Endothelial cell of umbilical vein (primary cell): ENCODE results near the gene MYEOV. TPM values are rescaled to one million over a fixed set of nuclear protein-coding genes. Genes with fewer than 3 reads are reported as not detected.

Experiments
- BruUV-seq: library from RNA; stranded (reverse); fragments of 400-500 nt; replicated peaks from 2 replicates; lab custom pipeline; 2021; lab: Mats Ljungman, UMichigan
- CTCF ChIA-PET: fragments of 300-600, 350-600 bp; sonication (Branson Sonifier 250); formaldehyde crosslinking; loops from one replicate; lab custom pipeline; 2021; ENCODE audit warnings: antibody characterized with exemption, inconsistent platforms; lab: Charles Lee
- POLR2A ChIA-PET: fragments of 300-600, 350-600 bp; sonication (Branson Sonifier 250); formaldehyde crosslinking; loops from one replicate; lab custom pipeline; 2021; ENCODE audit warnings: antibody characterized with exemption, inconsistent platforms; lab: Charles Lee
- DNase-seq: peaks from one replicate; pipeline ENCODE4 v3.0.0-alpha.2; 2011; ENCODE audit warnings: low read depth, low spot score
- FAIRE-seq: peaks from 2 replicates; lab custom pipeline; 2011; peaks lifted over from hg19 to GRCh38; lab: Jason Lieb, UNC
- H2AFZ ChIP-seq: 2 replicates; pipeline ENCODE4 v1.6.0; 2012; ENCODE audit warnings: low read depth, low read length, control low read depth, inconsistent platforms
- H3K27ac ChIP-seq: 2 replicates; pipeline ENCODE4 v1.5.1; 2011; ENCODE audit warnings: low read depth, mild to moderate bottlenecking, control low read depth, low read length, moderate library complexity; ENCODE audit not compliant: insufficient read depth
- H3K27me3 ChIP-seq, 2 experiments: 2 replicates each; pipeline versions ENCODE4 v1.6.0 to v1.6.1; 2011; ENCODE audit warnings: low read length in 2 of 2, mixed read lengths in 1 of 2; ENCODE audit not compliant: control insufficient read depth in 2 of 2, insufficient read depth in 2 of 2
- H3K36me3 ChIP-seq, 2 experiments: 2 replicates in 1 of 2; 3 replicates in 1 of 2; pipeline ENCODE4 v1.5.1; 2011; ENCODE audit warnings: low read length in 2 of 2, mild to moderate bottlenecking in 1 of 2, moderate library complexity in 1 of 2; ENCODE audit not compliant: control insufficient read depth in 2 of 2, insufficient read depth in 2 of 2; ENCODE audit errors: extremely low read depth in 1 of 2
- H3K4me1 ChIP-seq: 3 replicates; pipeline ENCODE4 v1.5.1; 2011; ENCODE audit warnings: mild to moderate bottlenecking, low read length; ENCODE audit not compliant: control insufficient read depth, insufficient read depth; ENCODE audit errors: extremely low read depth
- H3K4me2 ChIP-seq: 2 replicates; pipeline ENCODE4 v1.6.1; 2011; ENCODE audit warnings: low read length, control low read depth, mixed read lengths; ENCODE audit not compliant: insufficient read depth
- H3K4me3 ChIP-seq, 3 experiments: fragments of 200-600 bp in 1 of 3; sonication (generic), shearing (Covaris generic) in 1 of 3; replicated peaks in 1 of 3; 2 replicates each; pipeline ENCODE4 v1.5.1; 2011 to 2016; ENCODE audit warnings: control low read depth in 3 of 3, low read length in 3 of 3, mild to moderate bottlenecking in 2 of 3, inconsistent platforms in 1 of 3, low read depth in 1 of 3, moderate library complexity in 1 of 3; ENCODE audit not compliant: insufficient read depth in 1 of 3
- H3K79me2 ChIP-seq: 2 replicates; pipeline ENCODE4 v1.6.0; 2012; ENCODE audit warnings: low read length, inconsistent platforms; ENCODE audit not compliant: control insufficient read depth, insufficient read depth
- H3K9ac ChIP-seq: replicated peaks from 2 replicates; pipeline ENCODE3; 2011; ENCODE audit warnings: low read length, control low read depth; ENCODE audit not compliant: insufficient read depth; ENCODE audit errors: extremely low read depth
- H3K9me1 ChIP-seq: replicated peaks from 3 replicates; pipeline ENCODE4 v1.6.0; 2011; ENCODE audit warnings: mild to moderate bottlenecking, low read length; ENCODE audit not compliant: control insufficient read depth, insufficient read depth; ENCODE audit errors: extremely low read depth
- H3K9me3 ChIP-seq: replicated peaks from 2 replicates; pipeline ENCODE4 v1.5.1; 2012; ENCODE audit warnings: low read length, inconsistent platforms; ENCODE audit not compliant: control insufficient read depth, insufficient read depth
- H4K20me1 ChIP-seq: replicated peaks from 2 replicates; pipeline ENCODE3; 2011; ENCODE audit warnings: mild to moderate bottlenecking, low read length; ENCODE audit not compliant: control insufficient read depth, insufficient read depth; ENCODE audit errors: extremely low read depth
- EZH2 ChIP-seq: IDR thresholded peaks from 2 replicates; pipeline ENCODE4 v1.6.1; 2012; ENCODE audit warnings: borderline replicate concordance, low read depth, mild to moderate bottlenecking, moderate library complexity, low read length, inconsistent platforms; ENCODE audit not compliant: severe bottlenecking
- GATA2 ChIP-seq: IDR thresholded peaks from 2 replicates; pipeline ENCODE4 v1.7.0; 2011; ENCODE audit warnings: low read depth, mild to moderate bottlenecking, moderate library complexity, mixed read lengths, low read length; ENCODE audit not compliant: insufficient read length, insufficient read depth
- MYC ChIP-seq: IDR thresholded peaks from one replicate; pipeline ENCODE4 v1.6.1; 2011; ENCODE audit warnings: mild to moderate bottlenecking, low read depth, low read length
- dilution Hi-C: fragments of 300-500 bp; cut with MboI; formaldehyde crosslinking; loops from one replicate; pipeline ENCODE4 v1.15.0; 2019; ENCODE audit warnings: low sequenced_read_pairs; ENCODE audit not compliant: extremely low pct_ligation_motif_present
- intact Hi-C: fragments of 100-400 bp; cut with micrococcal nuclease; formaldehyde crosslinking; loops from one replicate; pipeline ENCODE4 v1.10.0; 2022
- polyA plus RNA-seq, 4 experiments: library from polyadenylated mRNA; depleted of rRNA in 3 of 4; stranded (reverse) in 3 of 4; unstranded in 1 of 4; fragments of >200 nt; gene quantifications; 2 replicates each; pipeline versions ENCODE4 v1.2.1 to v1.2.3, GENCODE V29; 2011 to 2012; ENCODE audit warnings: missing spikeins in 1 of 4
- total RNA-seq: library from RNA; stranded (reverse); gene quantifications from 2 replicates; pipeline ENCODE4 v1.2.3, GENCODE V29; 2021
- TF ChIP-seq, protein P1 (sequence below): IDR thresholded peaks from 2 replicates; pipeline ENCODE4 v1.6.1; 2011; ENCODE audit not compliant: insufficient read depth, insufficient read length

The MYEOV gene
- total and polyA plus RNA-seq, 2 donors (not counting 3 experiments of a cell fraction or from before 2014, with no cell fraction given): 3.8 to 14.4 TPM

DNA sequence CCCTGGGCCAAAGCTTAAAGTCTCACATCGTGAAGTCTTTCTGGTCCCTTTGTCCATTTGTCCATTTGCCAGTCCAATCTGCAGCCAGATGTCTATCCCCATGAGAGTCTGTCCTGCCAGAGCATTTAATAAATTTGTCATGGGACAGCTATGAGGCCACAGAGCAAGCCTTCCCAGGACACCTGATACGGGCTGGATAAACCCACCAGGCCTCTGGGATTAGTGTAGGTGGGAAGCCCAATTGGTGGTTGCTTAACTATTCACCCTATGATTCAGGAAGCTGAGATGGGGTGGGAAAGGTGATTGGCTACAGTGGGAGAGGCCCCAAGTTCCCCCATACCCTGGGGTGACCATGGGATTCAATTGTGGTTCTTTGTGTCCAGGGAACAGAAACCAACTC is 39.9 kb downstream of the MYEOV start:
- H3K79me2 ChIP-seq: no peaks in the 10 kb centered on the region
- no peaks in the 10 kb centered on the region for H3K36me3 ChIP-seq
- intact Hi-C loops (no loop called here), dilution Hi-C loops (no loop called here)
- ChIA-PET CTCF (interaction anchor here (0.9 to 1.2 kb wide), 3 partner anchors 12 to 21 kb away, joined by 3 to 5 read pairs (median 4); no protein-coding TSS in a partner anchor), POLR2A (no interaction called here)
- no peak overlapping the region for H2AFZ ChIP-seq
- no TSS peak for BruUV-seq
- no peaks in the 10 kb centered on the region for H3K9me1 ChIP-seq
- no peaks in the 10 kb centered on the region for H4K20me1 ChIP-seq
- TF ChIP-seq MYC: no peak
- H3K4me1 ChIP-seq: no peaks in the 10 kb centered on the region
- no peak overlapping the region for H3K4me2 ChIP-seq
- H3K27ac ChIP-seq: no peak overlapping the region
- no peak overlapping the region for H3K4me3 ChIP-seq
- DNase-seq (no peak), FAIRE-seq (no peak)
- no peaks in the 10 kb centered on the region for H3K9me3 ChIP-seq
- no peaks in the 10 kb centered on the region for H3K27me3 ChIP-seq
- no peak overlapping the region for H3K9ac ChIP-seq

GRCh38 chr11:69335007-69335780 is 41.2 kb downstream of the MYEOV start:
- ChIA-PET CTCF (interaction anchor here (0.9 to 1.6 kb wide), 3 partner anchors 8 to 234 kb away, joined by 3 to 4 read pairs (median 3); no protein-coding TSS in a partner anchor), POLR2A (interaction anchor here (0.7 kb wide), 1 partner anchor 80 kb away, joined by 3 read pairs; no protein-coding TSS in a partner anchor)
- Histone ChIP-seq H3K9me3 (no peaks in the 10 kb centered on the region), H3K4me2 (no peak overlapping the region), H3K4me3 (no peak overlapping the region), H3K4me1 (no peaks in the 10 kb centered on the region), H4K20me1 (no peaks in the 10 kb centered on the region), H3K9ac (no peak overlapping the region), H3K27me3 (no peaks in the 10 kb centered on the region), H3K36me3 (no peaks in the 10 kb centered on the region), H2AFZ (no peak overlapping the region), H3K79me2 (no peaks in the 10 kb centered on the region), H3K27ac (no peak overlapping the region), H3K9me1 (no peaks in the 10 kb centered on the region)
- FAIRE-seq: no peak
- TF ChIP-seq GATA2 (no peak), EZH2 (no peak)
- TF ChIP-seq, protein P1, sequence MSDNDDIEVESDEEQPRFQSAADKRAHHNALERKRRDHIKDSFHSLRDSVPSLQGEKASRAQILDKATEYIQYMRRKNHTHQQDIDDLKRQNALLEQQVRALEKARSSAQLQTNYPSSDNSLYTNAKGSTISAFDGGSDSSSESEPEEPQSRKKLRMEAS: no peak
- intact Hi-C loops: no loop called here
- dilution Hi-C loops: no loop called here
- BruUV-seq: no TSS peak
- no peak for DNase-seq
